Measurements from ENCODE around the gene LENEP.

LENEP gene

GRCh38 chr1:155010211-155010918 is 17.0 kb downstream of the LENEP start:
- no peak for DNase-seq (ENCODE audit: low read depth in 2 of 2)

DNA sequence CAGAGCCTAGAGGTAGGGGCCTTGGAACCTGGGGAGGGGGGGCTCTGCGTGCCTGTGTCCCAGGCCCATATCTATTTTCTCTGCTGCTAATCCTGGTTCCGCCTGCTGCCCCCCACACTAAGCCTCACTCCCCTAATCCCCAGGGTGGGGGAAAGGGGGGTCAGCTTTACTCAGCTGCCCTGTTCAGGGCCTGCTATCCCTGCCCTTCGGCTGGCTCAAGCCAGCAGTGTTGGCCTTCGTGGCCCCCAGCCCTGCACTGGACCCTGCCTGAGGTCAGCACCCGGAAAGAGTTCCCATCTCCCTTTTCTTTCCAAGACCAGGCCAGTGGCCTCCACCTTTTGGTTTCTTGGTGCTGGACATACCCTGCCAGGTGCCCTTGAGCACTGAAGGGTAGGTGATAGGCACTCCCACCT is 17.6 kb downstream of the LENEP start:
- DNase-seq (ENCODE audit: low read depth in 2 of 2) = no peak

GRCh38 chr1:155011437-155012025 is 18.1 kb downstream of the LENEP start:
- no peak for DNase-seq (ENCODE audit: low read depth in 2 of 2)

DNA sequence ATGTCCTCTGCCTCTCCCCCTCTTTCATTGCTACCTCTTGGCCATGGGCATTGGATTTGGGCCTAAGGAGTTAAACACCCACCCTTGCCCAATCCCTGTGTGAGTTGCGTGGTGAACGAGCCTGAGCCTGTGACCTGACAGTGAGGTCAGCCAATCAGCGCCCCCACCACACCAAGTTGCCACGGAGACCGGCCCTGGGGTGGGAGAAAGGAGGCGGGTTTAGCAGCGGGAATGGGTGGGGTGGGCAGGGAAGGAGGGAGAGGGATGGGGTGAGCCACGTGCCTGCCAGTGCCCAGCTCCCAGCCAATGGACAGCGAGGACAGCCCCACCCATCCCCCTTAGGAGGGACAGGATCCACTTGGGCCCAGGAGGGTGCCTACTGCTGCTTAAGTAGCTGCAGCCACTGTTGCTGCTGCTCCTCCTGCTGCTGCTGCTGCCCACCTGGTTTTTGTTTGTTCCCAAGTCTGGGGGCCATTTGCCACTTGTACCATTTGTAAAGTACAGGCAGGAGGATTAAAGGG is 18.7 kb downstream of the LENEP start:
- no peak for DNase-seq (ENCODE audit: low read depth in 2 of 2)

- DNase-seq (ENCODE audit: low read depth in 2 of 2) = no peak
Measured at GRCh38 chr1:155012776-155013602, 19.6 kb downstream of the LENEP start.

DNA sequence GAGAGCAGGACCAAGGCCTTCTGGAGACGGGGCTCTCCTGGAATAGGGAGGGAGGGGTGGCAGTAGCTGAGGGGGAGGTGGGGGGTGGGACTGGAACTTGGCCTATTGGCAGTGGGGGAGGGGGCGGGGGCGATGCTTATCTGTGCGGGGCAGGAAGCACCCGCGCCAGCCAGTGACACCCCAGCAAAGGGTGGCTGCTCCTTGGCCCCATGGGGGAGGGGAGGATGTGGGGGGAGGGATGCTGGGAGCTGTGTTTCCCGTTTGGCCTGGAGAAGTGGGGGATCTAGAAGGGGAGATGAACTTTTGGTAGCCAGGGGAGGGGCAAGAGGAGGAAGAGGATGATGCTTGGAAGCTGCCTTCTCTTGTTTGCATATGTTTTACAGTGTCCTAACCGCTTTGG is 20.2 kb downstream of the LENEP start:
- DNase-seq (ENCODE audit: low read depth in 2 of 2) = no peak

DNA sequence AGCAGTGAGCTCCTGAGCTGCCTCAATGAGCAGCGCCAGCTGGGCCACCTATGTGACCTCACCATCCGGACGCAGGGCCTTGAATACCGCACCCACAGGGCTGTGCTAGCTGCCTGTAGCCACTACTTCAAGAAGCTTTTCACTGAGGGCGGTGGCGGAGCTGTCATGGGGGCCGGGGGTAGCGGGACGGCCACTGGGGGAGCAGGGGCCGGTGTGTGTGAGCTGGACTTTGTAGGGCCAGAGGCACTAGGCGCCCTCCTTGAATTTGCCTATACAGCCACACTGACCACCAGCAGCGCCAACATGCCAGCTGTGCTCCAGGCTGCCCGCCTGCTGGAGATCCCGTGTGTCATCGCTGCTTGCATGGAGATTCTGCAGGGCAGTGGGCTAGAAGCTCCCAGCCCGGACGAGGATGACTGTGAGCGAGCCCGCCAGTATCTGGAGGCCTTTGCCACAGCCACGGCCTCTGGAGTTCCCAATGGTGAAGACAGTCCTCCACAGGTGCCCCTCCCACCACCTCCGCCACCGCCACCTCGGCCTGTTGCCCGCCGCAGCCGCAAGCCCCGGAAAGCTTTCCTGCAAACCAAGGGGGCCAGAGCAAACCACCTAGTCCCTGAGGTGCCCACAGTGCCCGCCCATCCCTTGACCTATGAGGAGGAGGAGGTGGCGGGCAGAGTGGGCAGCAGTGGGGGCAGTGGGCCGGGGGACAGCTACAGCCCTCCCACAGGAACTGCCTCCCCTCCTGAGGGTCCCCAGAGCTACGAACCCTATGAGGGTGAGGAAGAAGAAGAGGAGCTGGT is 21.5 kb downstream of the LENEP start:
- DNase-seq (ENCODE audit: low read depth in 2 of 2) = no peak

GRCh38 chr1:155015527-155016230 is 22.3 kb downstream of the LENEP start:
- DNase-seq (ENCODE audit: low read depth in 2 of 2) = no peak

DNA sequence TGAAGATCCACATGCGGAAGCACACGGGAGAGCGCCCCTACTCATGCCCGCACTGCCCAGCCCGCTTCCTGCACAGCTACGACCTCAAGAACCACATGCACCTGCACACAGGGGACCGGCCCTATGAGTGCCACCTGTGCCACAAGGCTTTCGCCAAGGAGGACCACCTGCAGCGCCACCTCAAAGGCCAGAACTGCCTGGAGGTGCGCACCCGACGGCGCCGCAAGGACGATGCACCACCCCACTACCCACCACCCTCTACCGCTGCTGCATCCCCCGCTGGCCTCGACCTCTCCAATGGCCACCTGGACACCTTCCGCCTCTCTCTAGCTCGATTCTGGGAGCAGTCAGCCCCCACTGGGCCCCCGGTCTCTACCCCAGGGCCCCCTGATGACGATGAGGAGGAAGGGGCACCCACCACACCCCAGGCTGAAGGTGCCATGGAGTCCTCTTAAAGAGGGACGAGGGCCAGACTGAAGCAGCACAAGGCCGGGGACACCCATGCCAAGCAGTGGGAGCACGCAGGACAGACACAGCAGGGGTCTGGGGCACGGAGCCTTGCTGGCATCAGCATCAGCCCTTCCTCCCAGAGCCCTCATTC is 22.9 kb downstream of the LENEP start:
- DNase-seq (ENCODE audit: low read depth in 2 of 2) = no peak

GRCh38 chr1:155017041-155017945 is 23.9 kb downstream of the LENEP start:
- DNase-seq (ENCODE audit: low read depth in 2 of 2) = peak; percentile 84 to 90

GRCh38 chr1:155017946-155018316 is 24.5 kb downstream of the LENEP start:
- DNase-seq (ENCODE audit: low read depth in 2 of 2) = no peak

DNA sequence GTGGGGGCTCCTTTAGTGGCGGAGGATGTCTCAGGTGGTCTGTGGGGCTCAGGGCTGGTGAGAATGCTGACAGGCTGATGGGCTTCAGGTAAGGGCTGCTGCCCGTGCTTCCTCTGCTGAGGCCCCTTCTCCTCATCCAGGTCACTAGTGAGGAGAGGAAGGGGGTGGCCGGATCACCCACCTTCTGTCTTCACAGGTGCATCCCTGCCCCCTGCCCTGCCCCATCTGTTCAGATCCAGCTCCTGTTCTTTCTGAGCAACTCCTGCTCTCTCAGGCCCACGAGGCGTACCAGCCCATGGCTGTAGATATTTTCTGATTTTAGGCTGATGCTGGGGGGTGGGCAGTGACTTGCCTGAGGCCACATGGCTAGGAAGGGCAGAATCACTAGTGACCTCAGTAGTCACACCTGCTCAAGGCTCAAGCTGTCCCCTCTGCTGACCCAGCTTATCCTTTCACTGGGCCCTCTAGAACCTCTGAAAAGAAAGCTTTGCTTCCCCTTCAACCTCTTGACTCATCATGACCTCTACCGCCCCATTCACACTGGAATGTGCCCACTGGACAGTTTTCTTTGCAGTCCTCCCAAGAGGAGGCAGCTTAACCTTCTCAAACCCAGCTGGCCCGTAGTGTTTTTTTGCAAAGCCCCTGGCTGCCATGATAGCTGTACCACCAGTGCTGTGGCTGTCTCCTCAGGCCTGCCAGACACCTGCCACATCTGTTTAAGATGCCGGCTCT is 25.4 kb downstream of the LENEP start:
- DNase-seq (ENCODE audit: low read depth in 2 of 2) = no peak

DNA sequence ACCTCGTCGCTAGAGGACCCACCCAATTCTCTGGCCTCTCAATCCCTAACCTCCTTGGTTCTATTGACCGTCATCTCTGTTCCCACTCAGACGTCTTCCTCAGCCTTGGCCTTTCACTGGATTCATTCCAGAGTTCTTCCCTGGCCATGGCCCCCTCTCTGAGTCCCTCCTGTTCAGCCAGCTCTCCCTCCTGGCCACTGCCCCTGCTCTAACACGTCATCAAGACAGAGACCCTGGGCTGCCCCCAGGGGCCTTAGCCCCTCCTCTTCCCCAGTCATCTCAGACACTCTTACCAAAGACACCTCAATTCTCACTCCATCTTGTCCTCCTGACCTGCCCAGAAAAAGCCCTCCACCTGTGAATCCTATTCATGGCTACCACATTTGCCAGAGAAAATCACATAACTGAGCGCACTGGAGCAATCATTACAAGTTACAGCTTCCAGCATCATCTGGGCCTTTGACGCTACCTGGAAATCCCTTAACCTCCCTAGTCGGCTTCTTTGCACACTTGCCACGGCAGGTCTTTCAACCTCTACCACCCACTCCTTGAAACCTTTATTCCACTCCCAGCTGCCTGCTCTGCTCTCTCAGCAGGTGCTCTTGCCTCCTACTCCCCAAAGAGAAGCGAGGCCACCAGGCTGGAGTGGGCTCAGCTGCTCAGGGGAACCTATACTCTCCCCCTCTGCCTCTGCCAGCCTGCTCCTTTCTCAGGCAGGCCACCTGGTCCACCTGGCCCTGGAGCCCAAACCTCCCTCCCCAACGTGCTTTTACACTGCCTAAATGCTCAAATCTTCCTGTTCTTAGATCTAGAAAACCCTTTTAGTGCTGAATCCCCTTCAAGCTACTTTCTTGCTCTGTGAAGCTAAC is 26.2 kb downstream of the LENEP start:
- no peak for DNase-seq (ENCODE audit: low read depth in 2 of 2)

GRCh38 chr1:155022136-155022926 is 28.9 kb downstream of the LENEP start:
- no peak for DNase-seq (ENCODE audit: low read depth in 2 of 2)

DNA sequence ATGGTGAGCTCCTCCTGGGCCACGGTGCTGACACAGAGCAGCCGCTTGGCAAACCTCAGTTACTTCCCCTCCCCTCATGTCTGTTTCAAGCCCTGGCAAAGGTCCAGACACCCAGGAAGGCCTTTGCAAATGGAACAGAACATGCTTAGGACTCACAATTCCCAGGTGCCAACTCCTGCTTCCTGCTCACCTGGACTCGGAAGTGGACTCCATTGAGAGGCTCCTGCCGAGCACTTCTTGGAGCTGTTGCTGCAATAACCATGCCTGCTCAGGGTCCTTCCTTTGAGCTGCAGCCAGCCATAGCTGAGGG is 29.5 kb downstream of the LENEP start:
- no peak for DNase-seq (ENCODE audit: low read depth in 2 of 2)

DNA sequence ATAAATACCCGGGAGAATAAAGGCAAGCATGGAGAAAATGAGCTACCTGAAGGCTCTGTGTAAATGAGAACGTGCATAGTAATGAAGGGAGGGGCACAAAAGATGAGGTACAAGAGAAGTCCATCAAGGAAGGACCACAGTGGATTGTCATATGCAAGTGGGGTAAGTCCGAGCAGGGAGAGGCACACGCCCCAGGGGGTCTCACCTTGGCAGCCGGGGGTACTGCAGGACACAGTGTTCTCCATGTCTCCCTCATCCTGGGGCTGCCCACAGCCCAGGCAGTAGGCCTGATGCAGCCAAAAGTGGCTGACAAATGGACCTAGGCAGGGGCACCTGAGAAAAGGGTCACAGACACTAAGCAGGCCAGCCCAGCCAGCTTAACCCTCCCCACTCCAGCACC is 30.2 kb downstream of the LENEP start:
- DNase-seq (ENCODE audit: low read depth in 2 of 2) = no peak

DNA sequence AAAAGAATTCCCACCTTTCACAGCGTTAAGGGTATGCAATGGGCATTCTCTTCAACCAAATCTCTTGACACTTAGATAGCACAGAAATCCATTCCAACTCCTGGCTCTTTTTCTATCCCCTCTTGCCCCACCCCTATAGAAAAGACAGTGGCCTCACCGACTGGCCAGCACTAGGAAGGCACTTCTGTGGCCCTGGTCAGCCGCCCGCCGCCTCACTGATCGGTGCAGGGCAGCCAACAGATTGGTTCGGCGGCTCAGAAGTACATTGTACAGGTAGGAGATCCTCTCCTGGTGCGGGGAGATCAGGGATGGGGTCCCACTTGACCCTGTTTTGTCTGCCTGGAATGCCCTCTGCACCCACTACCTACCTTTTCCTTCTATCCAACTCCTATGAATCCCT is 30.9 kb downstream of the LENEP start:
- DNase-seq (ENCODE audit: low read depth in 2 of 2) = no peak
